GM18870 (cell line): ENCODE results near the gene S100A14.
"Not testable (repeated sequence)": the region's sequence is repeated elsewhere in the genome, so short reads cannot be mapped to it uniquely, and the experiment has no call there.

Experiments
- ATAC-seq: cut with Tn5 transposase; IDR thresholded peaks from one replicate; pipeline ENCODE4 v1.9.1; 2021; ENCODE audit warnings: moderate library complexity; ENCODE audit not compliant: unreplicated experiment

Gene S100A14

DNA sequence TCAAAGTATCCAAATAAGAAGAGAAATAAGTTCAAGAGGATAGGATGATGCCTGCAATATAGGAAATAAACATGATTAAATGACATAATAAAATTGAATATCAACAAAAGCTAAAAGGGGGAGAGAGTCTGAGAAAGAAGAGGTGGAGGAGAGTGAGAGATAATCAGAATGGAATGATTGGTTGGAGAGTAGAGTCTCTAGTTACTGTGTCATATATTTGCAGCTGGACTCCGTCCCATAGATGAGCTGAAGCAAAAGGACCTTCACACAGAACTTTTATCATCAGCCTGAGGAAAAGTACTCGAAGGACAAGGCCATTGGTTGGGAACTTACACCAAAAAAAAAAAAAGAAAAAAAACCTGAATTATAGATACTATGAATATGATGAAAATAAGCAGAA lies 27.6 kb downstream of the S100A14 start:
- no peak for ATAC-seq

- not testable (repeated sequence) for ATAC-seq
Observed at GRCh38 chr1:153588033-153588432, 28.1 kb downstream of the S100A14 start.

DNA sequence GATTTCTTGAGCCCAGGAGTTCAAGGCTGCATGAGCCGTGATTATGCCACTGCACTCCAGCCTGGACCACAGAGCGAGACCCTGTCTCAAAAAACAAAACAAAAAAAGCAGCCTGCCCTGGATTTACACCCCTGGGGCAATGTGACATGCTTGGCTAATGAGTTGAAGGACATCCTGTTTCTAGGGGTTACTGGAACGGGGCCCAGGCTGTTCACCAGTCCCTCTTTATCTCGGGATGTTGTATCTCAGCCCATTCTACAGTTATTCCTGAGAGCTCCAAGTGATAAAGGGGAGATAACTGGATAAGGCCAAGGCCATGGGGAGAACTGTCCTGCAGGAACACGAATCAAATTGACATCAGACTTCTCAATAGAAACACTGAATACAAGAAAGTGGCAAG lies 28.8 kb downstream of the S100A14 start:
- no peak for ATAC-seq

DNA sequence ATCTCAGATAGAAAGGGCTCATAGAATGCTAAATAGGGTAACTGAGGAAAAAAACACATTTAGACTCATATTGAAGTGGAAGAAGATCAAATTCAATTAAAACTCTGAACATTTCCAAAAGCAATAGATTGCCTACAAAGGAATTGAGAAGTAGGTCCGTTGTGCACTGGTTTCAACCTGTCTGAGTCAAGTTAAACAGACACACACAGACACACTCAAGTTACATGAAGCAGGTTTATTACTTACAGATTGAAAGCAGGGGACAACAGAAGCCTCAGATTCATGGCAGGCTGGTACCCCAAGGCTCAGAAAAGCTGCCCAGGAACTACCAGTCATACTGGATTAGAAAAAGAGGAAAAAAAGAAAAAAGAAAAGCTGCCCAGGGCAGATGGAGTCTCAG lies 29.8 kb downstream of the S100A14 start:
- no peak for ATAC-seq

GRCh38 chr1:153585006-153585405 lies 31.1 kb downstream of the S100A14 start:
- no peak for ATAC-seq

GRCh38 chr1:153583976-153584375 lies 32.1 kb downstream of the S100A14 start:
- ATAC-seq: no peak

DNA sequence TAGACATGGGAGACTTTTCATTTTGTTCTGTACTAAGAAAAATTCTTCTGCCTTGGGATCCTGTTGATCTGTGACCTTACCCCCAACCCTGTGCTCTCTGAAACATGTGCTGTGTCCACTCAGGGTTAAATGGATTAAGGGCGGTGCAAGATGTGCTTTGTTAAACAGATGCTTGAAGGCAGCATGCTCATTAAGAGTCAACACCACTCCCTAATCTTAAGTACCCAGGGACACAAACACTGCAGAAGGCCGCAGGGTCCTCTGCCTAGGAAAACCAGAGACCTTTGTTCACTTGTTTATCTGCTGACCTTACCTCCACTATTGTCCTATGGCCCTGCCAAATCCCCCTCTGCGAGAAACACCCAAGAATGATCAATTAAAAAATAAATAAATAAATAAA lies 32.6 kb downstream of the S100A14 start:
- not testable (repeated sequence) for ATAC-seq

DNA sequence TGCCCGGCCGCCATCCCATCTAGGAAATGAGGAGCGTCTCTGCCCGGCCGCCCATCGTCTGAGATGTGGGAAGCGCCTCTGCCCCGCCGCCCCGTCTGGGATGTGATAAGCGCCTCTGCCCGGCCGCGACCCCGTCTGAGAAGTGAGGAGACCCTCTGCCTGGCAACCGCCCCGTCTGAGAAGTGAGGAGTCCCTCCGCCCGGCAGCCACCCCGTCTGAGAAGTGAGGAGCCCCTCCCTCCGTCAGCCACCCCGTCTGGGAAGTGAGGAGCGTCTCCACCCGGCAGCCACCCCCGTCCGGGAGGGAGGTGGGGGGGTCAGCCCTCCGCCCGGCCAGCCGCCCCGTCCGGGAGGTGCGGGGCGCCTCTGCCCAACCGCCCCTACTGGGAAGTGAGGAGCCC lies 33.3 kb downstream of the S100A14 start:
- not testable (repeated sequence) for ATAC-seq

DNA sequence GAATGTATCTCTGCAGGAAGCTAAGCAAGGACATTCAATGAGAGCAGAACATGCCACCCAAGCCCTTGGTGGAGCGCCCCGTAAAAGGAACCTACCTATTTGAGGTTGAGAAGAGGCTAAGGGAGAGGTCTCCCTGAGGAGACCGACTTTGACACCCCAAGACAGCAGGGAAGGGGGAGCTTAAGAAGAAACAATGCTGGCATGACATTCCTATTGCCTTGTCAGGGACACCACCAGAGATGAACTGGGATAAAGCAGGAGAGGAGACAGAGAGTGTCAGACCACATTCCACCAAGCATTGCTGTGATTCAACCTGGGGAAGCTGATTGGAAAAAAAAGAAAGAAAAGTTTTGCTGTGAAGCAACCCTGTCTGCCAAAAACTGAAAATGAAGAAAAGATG lies 37.2 kb downstream of the S100A14 start:
- no peak for ATAC-seq

DNA sequence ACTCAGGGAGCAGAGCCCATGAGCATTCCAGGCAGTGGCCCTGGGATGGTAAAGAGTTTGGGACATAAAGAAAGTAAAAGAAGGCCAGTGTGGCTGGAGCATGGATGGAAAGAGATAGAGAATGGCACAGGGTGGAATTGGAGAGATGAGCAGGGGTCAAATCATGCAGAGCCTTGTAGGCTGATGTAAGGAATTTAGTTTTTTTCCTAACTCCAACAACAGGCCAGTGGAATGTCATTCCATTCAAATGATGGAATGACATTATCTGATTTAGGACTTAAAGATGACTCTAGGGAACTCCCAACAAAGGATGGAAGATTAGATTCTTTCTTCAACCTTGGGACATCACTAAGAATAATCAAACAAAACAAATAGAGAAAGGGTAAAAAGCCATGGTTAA lies 37.6 kb downstream of the S100A14 start:
- no peak for ATAC-seq

GRCh38 chr1:153577624-153578051 lies 38.5 kb downstream of the S100A14 start:
- no peak for ATAC-seq

GRCh38 chr1:153577138-153577537 lies 39.0 kb downstream of the S100A14 start:
- no peak for ATAC-seq

DNA sequence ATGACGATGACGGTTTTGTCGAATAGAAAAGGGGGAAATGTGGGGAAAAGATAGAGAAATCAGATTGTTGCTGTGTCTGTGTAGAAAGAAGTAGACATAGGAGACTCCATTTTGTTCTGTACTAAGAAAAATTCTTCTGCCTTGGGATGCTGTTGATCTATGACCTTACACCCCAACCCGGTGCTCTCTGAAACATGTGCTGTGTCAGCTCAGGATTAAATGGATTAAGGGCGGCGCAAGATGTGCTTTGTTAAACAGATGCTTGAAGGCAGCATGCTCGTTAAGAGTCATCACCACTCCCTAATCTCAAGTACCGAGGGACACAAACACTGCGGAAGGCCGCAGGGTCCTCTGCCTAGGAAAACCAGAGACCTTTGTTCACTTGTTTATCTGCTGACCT lies 40.6 kb downstream of the S100A14 start:
- ATAC-seq: not testable (repeated sequence)

GRCh38 chr1:153575081-153575491 lies 41.0 kb downstream of the S100A14 start:
- ATAC-seq: not testable (repeated sequence)

DNA sequence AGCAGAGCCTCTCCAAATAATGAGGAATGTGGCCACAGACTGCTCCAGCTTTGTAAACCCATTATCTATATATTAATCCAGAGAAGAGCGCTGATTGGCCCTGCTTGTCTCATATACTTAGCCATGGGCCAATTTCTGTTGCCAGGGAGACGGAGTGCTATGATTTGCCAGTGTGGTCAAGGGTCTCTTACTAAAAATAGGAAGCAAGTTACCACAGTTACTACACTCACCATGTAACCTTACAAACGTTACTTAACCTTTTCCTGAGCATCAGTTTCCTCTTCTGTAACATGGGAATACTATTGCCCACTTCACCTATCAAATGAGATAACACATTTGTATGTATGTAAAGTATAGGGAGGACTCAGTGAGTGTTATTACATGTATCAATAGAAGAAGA lies 42.8 kb downstream of the S100A14 start:
- ATAC-seq: no peak

GRCh38 chr1:153572569-153573015 lies 43.5 kb downstream of the S100A14 start:
- no peak for ATAC-seq

GRCh38 chr1:153571706-153572105 lies 44.4 kb downstream of the S100A14 start:
- ATAC-seq: no peak

GRCh38 chr1:153570874-153571273 lies 45.3 kb downstream of the S100A14 start:
- ATAC-seq: no peak

DNA sequence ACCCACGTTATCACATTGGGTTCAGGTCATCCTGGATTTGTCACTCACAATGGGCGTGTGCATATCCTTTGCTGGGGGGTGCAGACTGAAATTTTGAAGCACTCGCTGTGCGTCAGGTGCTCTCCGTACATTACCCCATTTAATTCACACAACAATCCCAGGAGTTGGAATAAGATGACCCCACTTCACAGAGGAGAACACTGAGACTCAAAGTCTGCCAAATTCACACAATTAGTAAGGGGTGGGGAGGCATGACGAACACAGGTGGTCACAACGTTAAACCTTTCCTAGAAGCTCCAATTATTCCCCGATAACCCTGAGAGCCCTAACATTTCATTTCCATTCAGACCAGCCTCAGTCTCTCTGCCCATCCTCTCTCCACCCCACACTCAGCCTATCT lies 46.7 kb downstream of the S100A14 start:
- no peak for ATAC-seq

DNA sequence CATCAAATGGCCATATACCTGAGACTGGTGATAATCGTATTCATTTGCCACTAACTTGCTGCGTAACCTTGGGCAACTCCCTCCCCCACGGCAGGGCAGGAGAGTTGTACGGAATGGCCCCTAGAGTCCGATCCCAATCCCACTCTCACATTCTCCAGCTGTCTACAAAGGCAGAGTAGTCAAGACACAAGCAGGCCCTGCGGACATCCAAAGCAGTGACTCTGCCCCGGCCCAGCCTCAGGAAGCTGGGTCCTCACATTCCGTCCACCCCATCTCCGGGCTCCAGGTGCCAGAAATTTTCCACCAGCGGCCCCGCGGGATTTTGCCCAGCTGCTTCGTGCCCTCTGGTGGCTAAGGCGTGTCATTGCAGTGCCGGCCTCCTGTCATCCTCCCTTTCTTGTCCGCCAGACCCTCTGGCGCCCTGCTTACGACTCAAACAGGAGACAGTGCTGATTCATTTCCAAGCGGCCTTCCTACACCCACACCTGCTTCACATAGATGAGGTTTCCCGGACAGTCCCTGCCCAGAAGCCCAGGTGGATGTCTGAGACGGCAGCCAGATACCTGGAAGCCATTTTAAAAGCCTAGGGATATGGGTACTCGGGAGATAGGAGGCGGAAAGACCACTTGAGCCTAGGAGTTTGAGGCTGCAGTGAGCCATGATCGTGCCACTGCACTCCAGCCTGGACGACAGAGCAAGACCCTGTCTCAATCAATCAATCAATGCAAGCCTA lies 47.6 kb downstream of the S100A14 start:
- no peak for ATAC-seq

- no peak for ATAC-seq
Observed at GRCh38 chr1:153567621-153568366, 48.3 kb downstream of the S100A14 start.
